ENCODE data around the gene MRPL22. TPM values are rescaled to one million over a fixed set of nuclear protein-coding genes. Genes with fewer than 3 reads are reported as not detected.
"Not testable (repeated sequence)": the region's sequence is repeated elsewhere in the genome, so short reads cannot be mapped to it uniquely, and the experiment has no call there.

The MRPL22 gene
- polyA plus RNA-seq, 10 donors, result 30.1 to 39.4 (median 32.0) TPM

- DNase-seq, result no peak
Measured at GRCh38 chr5:154984946-154985516, 44.2 kb downstream of the MRPL22 start.

DNA sequence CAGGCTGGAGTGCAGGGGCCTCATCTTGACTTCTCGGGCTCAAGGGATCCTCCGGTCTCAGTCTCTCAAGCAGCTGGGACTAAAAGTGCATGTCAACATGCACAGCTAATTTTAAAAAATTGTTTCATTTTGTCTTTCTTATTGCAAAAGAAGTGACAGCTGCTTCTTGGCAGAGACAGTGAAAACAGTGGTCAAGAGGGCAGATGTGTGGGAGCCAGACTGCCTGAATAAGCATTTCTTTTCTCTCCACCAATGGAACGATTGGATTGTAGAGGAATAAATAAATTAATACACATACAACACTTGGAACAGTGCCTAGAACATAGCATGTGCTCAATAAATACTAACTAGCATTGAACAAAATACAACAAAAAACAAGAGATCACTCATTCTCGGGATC, 45.3 kb downstream of the MRPL22 start:
- no peak for DNase-seq

GRCh38 chr5:154989626-154990025, 48.8 kb downstream of the MRPL22 start:
- DNase-seq, result no peak

DNA sequence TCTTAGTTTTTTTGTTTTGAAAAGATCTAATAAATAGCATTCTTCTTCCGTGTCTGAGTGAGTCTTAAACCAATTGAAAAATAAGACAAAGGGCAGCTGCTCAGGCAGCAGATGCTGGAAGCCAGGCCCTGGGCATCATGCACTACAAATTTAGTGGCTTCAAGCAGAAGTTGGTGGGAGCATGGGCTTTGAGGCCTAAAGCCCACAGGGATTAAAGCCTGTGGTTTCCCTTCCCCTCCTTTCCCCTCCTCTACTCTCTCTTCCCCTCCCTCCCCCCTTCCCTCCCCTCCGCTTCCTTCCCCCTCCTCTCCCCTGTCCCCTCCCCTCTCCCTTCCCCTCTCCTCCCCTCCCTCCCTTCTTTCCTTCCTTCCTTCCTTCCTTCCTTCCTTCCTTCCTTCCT, 52.6 kb downstream of the MRPL22 start:
- no peak for DNase-seq

DNA sequence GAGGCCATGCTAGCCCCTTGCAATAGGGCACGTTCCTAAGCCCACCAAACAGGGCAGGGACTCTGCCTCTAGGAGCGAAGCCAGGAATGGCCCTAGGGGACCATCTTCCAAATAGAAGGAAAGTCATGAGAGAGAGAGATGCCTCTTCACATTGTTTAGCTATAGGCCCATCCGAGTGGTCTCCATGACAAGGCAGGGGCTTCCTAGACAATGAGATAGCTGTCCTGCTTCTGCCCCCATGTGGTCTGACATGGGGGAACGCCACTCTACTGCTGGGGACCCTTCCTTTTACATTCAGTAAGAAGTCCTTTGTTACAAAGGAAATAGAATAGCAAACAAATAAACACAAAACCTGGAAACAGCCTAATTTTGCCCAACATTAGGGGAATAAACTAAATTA, 54.8 kb downstream of the MRPL22 start:
- DNase-seq, result no peak

DNA sequence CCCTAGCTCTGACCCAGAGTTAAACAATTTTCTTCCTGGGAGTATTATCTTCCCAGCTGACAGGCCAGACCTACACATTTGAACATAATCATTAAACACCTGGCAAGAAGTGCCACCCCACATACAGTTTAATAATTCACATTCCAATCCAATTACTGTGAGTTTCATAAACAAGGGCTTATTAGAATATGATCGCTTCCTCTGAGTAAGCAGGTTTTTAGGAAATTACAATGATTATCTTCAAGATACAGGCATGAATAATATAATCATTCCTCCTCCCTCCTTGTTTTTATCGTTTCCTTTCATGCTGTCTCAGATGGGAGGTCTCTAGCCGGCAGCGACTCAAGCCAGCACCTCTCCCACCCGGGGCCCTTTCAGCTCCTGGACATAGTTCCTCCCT, 56.9 kb downstream of the MRPL22 start:
- no peak for DNase-seq

GRCh38 chr5:154999865-155000264, 59.0 kb downstream of the MRPL22 start:
- DNase-seq, result no peak

GRCh38 chr5:155001523-155001922, 60.6 kb downstream of the MRPL22 start:
- DNase-seq, result no peak

- not testable (repeated sequence) for DNase-seq
Measured at GRCh38 chr5:155002722-155003121, 61.8 kb downstream of the MRPL22 start.

DNA sequence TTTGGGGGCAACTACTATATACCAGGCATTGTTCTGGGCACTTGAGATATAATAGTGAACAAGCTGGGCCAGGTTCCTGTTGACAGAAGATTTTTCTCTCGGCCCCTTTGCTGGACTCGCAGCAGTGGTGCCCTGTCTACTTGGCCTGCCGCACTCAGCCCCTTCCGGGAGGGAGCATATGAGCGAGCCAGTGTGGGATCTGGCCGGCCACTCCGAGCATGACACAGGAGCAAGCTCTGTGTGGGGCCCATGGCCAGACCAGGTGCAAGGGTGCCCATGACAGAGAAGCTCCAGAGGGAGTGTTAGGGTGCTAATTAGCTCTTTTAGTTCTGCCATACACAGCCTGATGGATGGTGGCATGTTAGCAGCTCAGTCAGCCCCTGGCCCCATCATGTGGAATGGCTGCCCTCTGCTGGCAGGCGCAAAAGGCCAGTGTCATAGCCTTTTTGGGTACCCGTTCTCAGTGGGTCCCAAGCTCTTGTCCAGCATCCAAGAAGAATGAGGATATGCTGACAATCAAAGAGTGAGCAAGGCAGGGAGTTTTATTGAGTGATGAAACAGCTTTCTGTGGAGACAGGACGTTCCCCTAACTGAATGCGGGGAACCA, 63.4 kb downstream of the MRPL22 start:
- no peak for DNase-seq

DNA sequence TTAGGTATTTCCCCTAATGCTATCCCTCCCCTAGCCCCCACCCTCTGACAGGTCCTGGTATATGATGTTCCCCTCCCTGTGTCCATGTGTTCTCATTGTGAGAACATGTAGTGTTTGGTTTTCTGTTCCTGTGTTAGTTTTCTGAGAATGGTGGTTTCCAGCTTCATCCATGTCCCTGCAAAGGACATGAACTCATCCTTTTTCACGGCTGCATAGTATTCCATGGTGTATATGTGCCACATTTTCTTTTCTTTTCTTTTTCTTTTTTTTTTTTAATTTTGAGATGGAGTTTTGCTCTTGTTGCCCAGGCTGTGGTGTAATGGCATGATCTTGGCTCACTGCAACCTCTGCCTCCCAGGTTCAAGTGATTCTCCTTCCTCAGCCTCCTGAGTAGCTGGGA, 65.4 kb downstream of the MRPL22 start:
- not testable (repeated sequence) for DNase-seq

DNA sequence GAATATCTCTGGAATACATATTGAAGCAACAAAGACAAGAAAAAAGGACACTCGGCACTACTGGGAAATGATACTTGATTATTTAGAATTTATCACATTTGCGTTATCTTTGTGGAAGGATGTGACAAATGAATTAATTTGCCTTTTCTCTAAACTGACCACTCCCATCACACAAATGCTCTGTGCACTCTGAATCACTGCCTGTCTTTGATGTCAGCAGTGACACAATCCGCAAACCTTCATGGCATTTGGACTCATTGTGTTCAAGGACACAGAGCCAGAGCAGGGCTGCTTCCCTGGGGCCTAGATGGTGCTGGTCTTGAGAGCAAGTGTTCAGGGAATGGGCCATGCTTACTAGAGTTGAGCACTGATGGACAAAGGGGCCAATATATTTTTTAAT, 67.8 kb downstream of the MRPL22 start:
- no peak for DNase-seq

GRCh38 chr5:155010881-155011280, 70.0 kb downstream of the MRPL22 start:
- no peak for DNase-seq

GRCh38 chr5:155013526-155013925, 72.7 kb downstream of the MRPL22 start, which contains the start of gene KIF4B:
TSS of gene KIF4B (plus strand) at chr5:155013755. CDS start at chr5:155013860, 105 bp downstream.
- DNase-seq, result no peak

DNA sequence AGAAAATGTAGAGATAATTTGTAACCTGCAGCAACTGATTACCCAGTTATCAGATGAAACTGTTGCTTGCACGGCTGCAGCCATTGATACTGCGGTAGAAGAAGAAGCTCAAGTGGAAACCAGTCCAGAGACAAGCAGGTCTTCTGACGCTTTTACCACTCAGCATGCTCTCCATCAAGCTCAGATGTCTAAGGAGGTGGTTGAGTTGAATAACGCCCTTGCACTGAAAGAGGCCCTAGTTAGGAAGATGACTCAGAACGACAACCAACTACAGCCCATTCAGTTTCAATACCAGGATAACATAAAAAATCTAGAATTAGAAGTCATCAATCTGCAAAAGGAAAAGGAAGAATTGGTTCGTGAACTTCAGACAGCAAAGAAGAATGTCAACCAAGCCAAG, 74.4 kb downstream of the MRPL22 start:
- no peak for DNase-seq

DNA sequence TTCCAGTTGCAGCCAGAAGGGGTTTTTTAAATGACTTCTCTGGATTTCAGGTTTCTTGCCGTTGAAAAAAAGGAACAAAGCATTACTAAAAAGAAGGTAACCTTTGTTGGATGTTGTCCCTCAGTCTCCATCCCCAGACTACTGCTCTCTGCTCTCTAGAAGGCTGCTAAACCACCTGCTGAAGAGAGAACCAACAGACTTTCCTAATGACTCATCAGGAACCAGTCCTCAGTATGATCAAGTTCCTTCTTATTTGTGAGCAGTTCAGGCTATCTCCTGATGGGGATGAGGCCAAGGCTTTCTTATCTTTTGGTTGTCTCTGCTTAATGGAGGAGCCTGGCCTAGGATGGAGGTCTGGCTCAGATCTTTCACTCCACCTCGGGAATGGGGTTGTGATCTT, 76.7 kb downstream of the MRPL22 start:
- no peak for DNase-seq

Other genes starting within 250 kb of the MRPL22 start
- gene LARP1, start 185.7 kb upstream of the MRPL22 start, polyA plus RNA-seq (ENCODE audit: insufficient read length in 10 of 10), result 100 to 1,000 TPM in 2 of 10 donors, 10 to 100 TPM in 8; 80.0 to 115 (median 91.8) TPM
- 10 to 100 TPM; 10.6 to 19.4 (median 12.9) TPM for gene FAXDC2, start 90.5 kb upstream of the MRPL22 start, polyA plus RNA-seq (ENCODE audit: insufficient read length in 10 of 10)
- 10 to 100 TPM; 34.1 to 44.6 (median 40.1) TPM for gene CNOT8, start 82.4 kb upstream of the MRPL22 start, polyA plus RNA-seq (ENCODE audit: insufficient read length in 10 of 10)
- 10 to 100 TPM; 14.7 to 20.3 (median 17.2) TPM for gene GEMIN5, start 2.9 kb upstream of the MRPL22 start, polyA plus RNA-seq (ENCODE audit: insufficient read length in 10 of 10)
- under 1 TPM in 7 of 10 donors, not detected in 3; 0.08 to 0.26 (median 0.14) TPM for gene KIF4B, start 72.7 kb downstream of the MRPL22 start, polyA plus RNA-seq (ENCODE audit: insufficient read length in 10 of 10)

All from muscle of back (tissue), 11 donors.